ENCODE measurements around the gene LIG4.

Gene LIG4

GRCh38 chr13:108213946-108214345, 1.4 kb downstream of the LIG4 start:
- Mint-ChIP-seq H3K27me3 (no peaks in the 10 kb centered on the region), H3K4me3 (peak overlapping the region; percentile 76), H3K27ac (peak overlapping the region; percentile 26), H3K9me3 (peaks cover 12% of the 10 kb centered on the region), H3K36me3 (ENCODE audit: low read depth) (peaks cover 46% of the 10 kb centered on the region), H3K4me1 (ENCODE audit: low read depth) (peaks cover 39% of the 10 kb centered on the region)

DNA sequence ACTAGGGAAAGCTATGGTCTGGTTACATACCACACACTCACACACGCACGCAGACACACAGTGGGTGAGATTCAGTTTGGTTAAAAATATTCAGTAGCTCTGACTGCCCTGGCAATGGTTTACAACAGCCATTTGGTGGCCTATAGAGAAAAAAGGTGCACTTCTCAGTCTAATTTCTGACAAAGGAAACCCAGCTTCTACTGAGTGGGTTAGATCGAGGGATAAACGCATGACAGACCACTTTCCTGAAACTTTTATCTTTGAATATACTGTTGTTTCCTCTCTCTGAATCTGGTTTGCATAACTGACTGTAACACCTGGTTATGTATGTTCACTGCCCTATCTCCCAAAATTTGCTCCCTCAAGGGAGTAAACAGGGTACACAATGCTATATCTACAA, 2.5 kb downstream of the LIG4 start:
- Mint-ChIP-seq H3K27me3 (no peaks in the 10 kb centered on the region), H3K4me1 (ENCODE audit: low read depth) (peaks cover 34% of the 10 kb centered on the region), H3K4me3 (no peak overlapping the region), H3K9me3 (peaks cover 18% of the 10 kb centered on the region), H3K36me3 (ENCODE audit: low read depth) (peaks cover 53% of the 10 kb centered on the region), H3K27ac (no peak overlapping the region)

DNA sequence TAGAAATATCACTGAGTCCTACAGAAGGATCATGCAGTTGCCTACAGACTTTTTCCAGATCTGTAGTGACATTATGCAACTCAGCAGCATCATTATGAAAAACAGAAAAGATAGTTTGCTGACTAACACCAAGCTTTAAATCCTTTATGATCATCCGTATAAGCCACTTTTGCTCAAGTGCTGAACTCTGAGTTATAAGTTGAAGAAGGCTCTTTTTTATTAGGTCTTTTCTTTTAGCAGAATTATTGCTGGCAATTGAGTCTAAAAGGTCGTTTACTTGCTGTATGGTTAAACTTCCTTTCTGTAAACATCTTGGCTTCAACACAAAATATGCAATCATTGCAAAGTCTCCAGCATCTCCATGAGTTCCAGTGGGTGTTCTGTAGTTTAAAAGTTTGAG, 4.8 kb downstream of the LIG4 start:
- H3K9me3 Mint-ChIP-seq, result peaks cover 22% of the 10 kb centered on the region
- no peak overlapping the region for H3K4me3 Mint-ChIP-seq
- peaks cover 48% of the 10 kb centered on the region for H3K36me3 Mint-ChIP-seq (ENCODE audit: low read depth)
- no peaks in the 10 kb centered on the region for H3K27me3 Mint-ChIP-seq
- H3K4me1 Mint-ChIP-seq (ENCODE audit: low read depth), result peaks cover 15% of the 10 kb centered on the region
- no peak overlapping the region for H3K27ac Mint-ChIP-seq

DNA sequence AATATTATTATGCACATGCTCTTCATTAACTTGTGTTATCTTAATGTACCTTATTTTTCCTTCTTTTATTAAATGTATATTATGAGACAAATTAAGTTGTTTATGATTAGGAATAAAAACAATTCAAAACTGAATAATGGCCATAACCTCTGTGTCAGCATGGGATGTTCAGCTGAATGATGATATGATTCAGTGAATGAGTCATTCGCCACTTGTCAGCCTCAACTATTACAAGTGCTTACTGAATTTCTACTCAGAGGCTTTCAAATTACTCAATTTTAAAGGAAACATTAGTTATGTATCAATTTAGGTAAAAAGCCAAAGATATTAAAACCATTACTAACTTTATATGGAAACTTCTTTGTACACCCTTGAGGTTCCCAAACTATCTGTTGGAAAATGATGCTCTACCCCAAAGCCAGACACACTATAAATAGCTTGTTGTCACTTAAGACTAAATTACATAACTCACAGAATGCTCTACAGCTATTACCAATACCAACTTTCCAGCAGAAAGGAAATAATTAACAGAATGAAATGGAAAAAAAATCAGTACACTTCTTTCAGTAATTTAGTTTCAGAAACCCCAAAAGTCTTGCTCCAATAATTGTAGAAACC, 14.4 kb downstream of the LIG4 start:
- no peak overlapping the region for H3K27ac Mint-ChIP-seq
- H3K4me3 Mint-ChIP-seq, result no peak overlapping the region
- H3K36me3 Mint-ChIP-seq (ENCODE audit: low read depth), result no peaks in the 10 kb centered on the region
- H3K27me3 Mint-ChIP-seq, result peaks cover 34% of the 10 kb centered on the region
- peaks cover 12% of the 10 kb centered on the region for H3K9me3 Mint-ChIP-seq
- H3K4me1 Mint-ChIP-seq (ENCODE audit: low read depth), result peaks cover 19% of the 10 kb centered on the region

DNA sequence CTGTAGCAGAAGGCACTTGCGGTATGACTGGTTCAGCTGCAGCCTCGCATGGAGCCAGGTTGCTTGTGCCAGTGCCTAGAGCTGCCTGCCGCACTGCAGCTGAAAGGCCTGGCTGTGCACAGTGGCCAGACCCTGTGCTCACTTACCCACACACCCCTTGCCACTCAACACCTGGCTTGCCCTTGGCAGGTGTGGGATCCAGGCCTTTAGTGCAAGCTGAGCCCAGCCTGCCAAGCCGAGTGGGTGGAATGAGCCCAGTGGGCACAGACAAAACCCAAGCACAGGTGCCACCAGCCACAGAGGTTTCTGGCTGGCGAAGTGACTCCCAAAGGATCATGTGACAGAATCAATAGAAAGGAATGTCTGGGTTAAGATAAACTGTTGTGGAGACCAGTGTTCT, 19.5 kb downstream of the LIG4 start:
- Mint-ChIP-seq H3K4me3 (no peak overlapping the region), H3K9me3 (peaks cover 16% of the 10 kb centered on the region), H3K27ac (no peak overlapping the region), H3K4me1 (ENCODE audit: low read depth) (peaks cover 3% of the 10 kb centered on the region), H3K27me3 (peaks cover 13% of the 10 kb centered on the region), H3K36me3 (ENCODE audit: low read depth) (no peaks in the 10 kb centered on the region)

DNA sequence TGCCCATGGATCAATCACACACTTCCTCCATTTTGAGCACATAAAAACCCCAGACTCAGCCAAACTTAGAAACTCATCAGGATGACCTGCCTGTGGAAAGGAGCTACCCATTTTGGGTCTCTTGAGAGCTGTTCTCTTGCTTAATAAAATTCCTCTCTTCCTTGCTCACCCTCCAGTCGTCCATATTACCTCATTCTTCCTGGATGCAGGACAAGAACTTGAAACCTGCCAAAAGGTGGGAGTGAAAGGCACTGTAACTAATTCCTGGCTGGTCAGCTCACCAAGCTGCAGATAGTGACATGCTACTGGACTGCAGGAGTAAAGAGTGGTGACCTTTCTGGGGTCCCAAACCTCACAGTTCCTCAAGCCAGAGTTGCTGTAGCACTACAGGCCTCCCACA, 20.2 kb downstream of the LIG4 start:
- Mint-ChIP-seq H3K9me3 (peaks cover 16% of the 10 kb centered on the region), H3K4me1 (ENCODE audit: low read depth) (no peaks in the 10 kb centered on the region), H3K36me3 (ENCODE audit: low read depth) (no peaks in the 10 kb centered on the region), H3K27me3 (peaks cover 13% of the 10 kb centered on the region), H3K27ac (no peak overlapping the region), H3K4me3 (no peak overlapping the region)

DNA sequence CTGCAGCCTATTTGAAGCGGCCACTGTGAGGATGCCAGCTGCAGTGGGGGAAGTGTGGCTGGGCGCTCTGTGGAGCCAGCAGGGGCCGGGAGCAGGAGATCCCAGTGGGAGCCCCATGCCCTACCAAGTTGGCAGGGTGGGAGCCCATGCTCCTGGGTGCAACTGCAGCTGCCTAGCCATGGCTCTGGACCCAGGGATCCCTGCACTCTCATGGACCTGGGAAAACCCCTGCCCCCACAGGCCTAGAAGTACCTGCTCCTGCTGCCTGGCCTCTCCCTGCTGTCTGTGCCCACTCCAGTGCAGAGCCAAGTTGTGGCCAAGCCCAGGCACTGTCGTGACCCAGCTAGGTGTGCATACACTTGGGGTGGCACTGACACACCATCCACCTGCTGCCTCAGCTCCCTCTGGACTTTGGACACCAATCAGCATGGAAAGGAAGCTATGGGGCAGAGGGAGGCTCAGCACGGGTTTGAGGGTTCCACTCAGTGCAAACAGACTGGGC, 20.9 kb downstream of the LIG4 start:
- Mint-ChIP-seq H3K27me3 (peaks cover 14% of the 10 kb centered on the region), H3K4me1 (ENCODE audit: low read depth) (no peaks in the 10 kb centered on the region), H3K9me3 (peaks cover 16% of the 10 kb centered on the region), H3K36me3 (ENCODE audit: low read depth) (no peaks in the 10 kb centered on the region), H3K27ac (no peak overlapping the region), H3K4me3 (no peak overlapping the region)

DNA sequence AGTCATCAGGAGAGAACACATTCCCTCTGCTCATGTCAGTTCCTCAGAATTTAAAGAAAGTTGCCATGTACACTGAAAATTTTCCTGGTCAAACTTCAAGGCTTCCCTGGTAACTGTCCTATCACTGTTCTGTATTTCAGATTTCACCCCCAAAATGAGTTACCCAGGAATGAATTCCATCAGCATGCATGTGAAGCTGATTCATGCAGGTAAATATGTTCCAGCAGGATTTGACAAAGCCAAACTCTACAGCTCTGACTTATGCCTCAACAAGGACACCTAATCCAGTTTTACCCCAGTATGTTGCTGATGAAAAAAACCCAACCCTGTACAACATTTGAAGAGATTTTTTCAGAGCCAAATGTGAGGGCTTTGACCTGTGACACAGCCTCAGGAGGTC, 21.5 kb downstream of the LIG4 start:
- Mint-ChIP-seq H3K4me3 (no peak overlapping the region), H3K27me3 (peaks cover 14% of the 10 kb centered on the region), H3K36me3 (ENCODE audit: low read depth) (no peaks in the 10 kb centered on the region), H3K9me3 (peaks cover 16% of the 10 kb centered on the region), H3K4me1 (ENCODE audit: low read depth) (no peaks in the 10 kb centered on the region), H3K27ac (no peak overlapping the region)

GRCh38 chr13:108190897-108191296, 24.4 kb downstream of the LIG4 start:
- H3K36me3 Mint-ChIP-seq (ENCODE audit: low read depth), result no peaks in the 10 kb centered on the region

GRCh38 chr13:108188260-108188659, 27.1 kb downstream of the LIG4 start:
- Mint-ChIP-seq H3K27ac (no peak overlapping the region), H3K27me3 (peaks cover 21% of the 10 kb centered on the region), H3K36me3 (ENCODE audit: low read depth) (no peaks in the 10 kb centered on the region), H3K9me3 (no peaks in the 10 kb centered on the region), H3K4me3 (no peak overlapping the region), H3K4me1 (ENCODE audit: low read depth) (no peaks in the 10 kb centered on the region)

More at GRCh38 chr13:108190897-108191296, 24.4 kb downstream of the LIG4 start:
- H3K4me3 Mint-ChIP-seq, result no peak overlapping the region
- no peak overlapping the region for H3K27ac Mint-ChIP-seq
- H3K4me1 Mint-ChIP-seq (ENCODE audit: low read depth), result no peaks in the 10 kb centered on the region
- H3K9me3 Mint-ChIP-seq, result peaks cover 9% of the 10 kb centered on the region
- peaks cover 18% of the 10 kb centered on the region for H3K27me3 Mint-ChIP-seq

DNA sequence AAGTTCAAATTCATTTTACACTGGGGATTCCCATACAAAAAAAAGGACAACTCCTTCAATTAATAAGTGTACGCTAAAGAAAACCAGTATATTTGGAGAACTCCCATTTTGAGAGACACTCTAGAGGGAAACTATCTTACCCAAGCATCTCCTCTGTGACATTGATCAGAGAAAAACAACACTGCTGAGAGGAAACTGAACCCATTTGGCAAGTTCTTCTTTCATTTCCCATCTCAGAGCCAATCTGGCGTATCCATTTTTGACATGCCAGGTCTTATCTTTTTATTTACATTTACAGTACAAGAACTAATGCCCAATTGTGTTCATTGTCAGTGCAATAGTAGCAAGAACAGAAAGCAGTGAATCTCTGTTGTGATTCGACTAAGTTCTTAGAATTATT, 30.1 kb downstream of the LIG4 start:
- Mint-ChIP-seq H3K4me3 (no peak overlapping the region), H3K9me3 (no peaks in the 10 kb centered on the region), H3K4me1 (ENCODE audit: low read depth) (no peaks in the 10 kb centered on the region), H3K27me3 (peaks cover 21% of the 10 kb centered on the region), H3K27ac (no peak overlapping the region), H3K36me3 (ENCODE audit: low read depth) (no peaks in the 10 kb centered on the region)

- Mint-ChIP-seq H3K4me3 (no peak overlapping the region), H3K9me3 (no peaks in the 10 kb centered on the region), H3K36me3 (ENCODE audit: low read depth) (no peaks in the 10 kb centered on the region), H3K27me3 (peaks cover 3% of the 10 kb centered on the region), H3K4me1 (ENCODE audit: low read depth) (no peaks in the 10 kb centered on the region), H3K27ac (no peak overlapping the region)
Observed at GRCh38 chr13:108182652-108183051, 32.7 kb downstream of the LIG4 start.

DNA sequence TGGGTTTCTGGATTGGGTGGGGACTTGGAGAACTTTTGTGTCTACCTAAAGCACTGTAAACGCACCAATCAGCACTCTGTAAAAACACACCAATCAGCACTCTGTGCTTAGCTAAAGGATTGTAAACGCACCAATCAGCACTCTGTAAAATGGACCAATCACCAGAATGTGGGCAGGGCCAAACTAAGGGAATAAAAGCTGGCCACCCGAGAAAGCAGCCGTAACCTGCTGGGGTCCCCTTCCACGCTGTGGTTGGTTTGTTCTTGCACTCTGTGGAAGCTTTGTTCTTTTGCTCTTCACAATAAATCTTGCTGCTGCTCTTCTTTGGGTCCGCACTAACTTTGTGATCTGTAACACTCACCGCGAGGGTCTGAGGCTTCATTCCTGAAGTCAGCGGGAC, 37.3 kb downstream of the LIG4 start:
- Mint-ChIP-seq H3K27ac (no peak overlapping the region), H3K27me3 (no peaks in the 10 kb centered on the region), H3K9me3 (no peaks in the 10 kb centered on the region), H3K4me1 (ENCODE audit: low read depth) (no peaks in the 10 kb centered on the region), H3K36me3 (ENCODE audit: low read depth) (no peaks in the 10 kb centered on the region), H3K4me3 (no peak overlapping the region)

DNA sequence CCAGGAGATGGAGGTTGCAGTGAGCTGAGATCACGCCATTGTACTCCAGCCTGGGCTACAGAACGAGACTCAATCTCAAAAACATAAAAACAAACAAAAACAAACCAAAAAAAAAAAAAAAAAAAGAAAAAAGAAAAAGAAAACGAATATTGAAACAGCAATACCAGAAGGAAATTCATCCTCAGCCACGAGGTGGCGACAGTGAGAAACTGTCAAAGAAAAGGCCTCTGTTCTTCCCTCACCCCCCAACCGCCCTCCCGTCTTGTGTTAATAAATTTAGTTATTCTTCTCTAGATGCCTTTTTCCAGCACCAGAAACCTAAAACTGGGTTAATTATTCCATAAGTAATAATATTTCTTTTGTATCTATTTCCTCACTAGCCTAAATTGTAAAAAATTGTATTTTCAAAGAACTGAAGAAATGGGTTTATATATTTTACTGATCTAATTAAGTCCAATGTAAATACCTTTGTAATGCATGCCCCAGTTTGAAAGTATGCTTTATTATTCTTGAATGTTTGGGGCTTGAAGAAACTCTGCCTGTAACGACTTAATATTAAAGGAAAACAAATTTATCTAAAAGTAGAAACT, 38.6 kb downstream of the LIG4 start:
- Mint-ChIP-seq H3K27me3 (peaks cover 9% of the 10 kb centered on the region), H3K9me3 (peaks cover 3% of the 10 kb centered on the region), H3K27ac (no peak overlapping the region), H3K4me3 (no peak overlapping the region), H3K4me1 (ENCODE audit: low read depth) (no peaks in the 10 kb centered on the region), H3K36me3 (ENCODE audit: low read depth) (no peaks in the 10 kb centered on the region)

- no peaks in the 10 kb centered on the region for H3K36me3 Mint-ChIP-seq (ENCODE audit: low read depth)
- H3K27ac Mint-ChIP-seq, result no peak overlapping the region
- peaks cover 24% of the 10 kb centered on the region for H3K9me3 Mint-ChIP-seq
- no peaks in the 10 kb centered on the region for H3K4me1 Mint-ChIP-seq (ENCODE audit: low read depth)
- H3K27me3 Mint-ChIP-seq, result peaks cover 29% of the 10 kb centered on the region
- no peak overlapping the region for H3K4me3 Mint-ChIP-seq
Observed at GRCh38 chr13:108168929-108169328, 46.4 kb downstream of the LIG4 start.

GRCh38 chr13:108166078-108166477, 49.3 kb downstream of the LIG4 start:
- no peaks in the 10 kb centered on the region for H3K36me3 Mint-ChIP-seq (ENCODE audit: low read depth)
- peaks cover 16% of the 10 kb centered on the region for H3K9me3 Mint-ChIP-seq
- peaks cover 13% of the 10 kb centered on the region for H3K27me3 Mint-ChIP-seq
- no peak overlapping the region for H3K4me3 Mint-ChIP-seq
- no peak overlapping the region for H3K27ac Mint-ChIP-seq
- no peaks in the 10 kb centered on the region for H3K4me1 Mint-ChIP-seq (ENCODE audit: low read depth)
